ENCODE results near the gene TRIM13.

DNA sequence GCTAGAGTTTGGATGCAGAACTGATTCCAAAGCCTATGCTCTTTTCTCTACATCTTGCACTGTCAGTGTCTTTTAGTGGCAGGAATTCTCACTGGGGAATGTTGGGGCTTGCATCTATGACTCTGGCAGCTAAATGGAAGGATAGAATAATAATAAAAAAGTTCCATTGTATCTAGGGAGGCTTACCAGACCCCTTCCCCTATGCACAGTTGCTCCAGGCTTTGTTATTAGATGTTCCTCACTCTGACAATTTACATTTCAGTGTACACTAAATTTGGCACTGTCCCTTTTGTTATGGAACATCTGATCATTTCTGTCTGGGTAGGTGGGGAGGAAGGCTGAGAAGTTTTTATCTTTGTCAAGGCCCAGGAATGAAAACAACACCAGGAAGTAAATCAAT lies 3.7 kb upstream of the TRIM13 start:
- TF ChIP-seq, protein P1, sequence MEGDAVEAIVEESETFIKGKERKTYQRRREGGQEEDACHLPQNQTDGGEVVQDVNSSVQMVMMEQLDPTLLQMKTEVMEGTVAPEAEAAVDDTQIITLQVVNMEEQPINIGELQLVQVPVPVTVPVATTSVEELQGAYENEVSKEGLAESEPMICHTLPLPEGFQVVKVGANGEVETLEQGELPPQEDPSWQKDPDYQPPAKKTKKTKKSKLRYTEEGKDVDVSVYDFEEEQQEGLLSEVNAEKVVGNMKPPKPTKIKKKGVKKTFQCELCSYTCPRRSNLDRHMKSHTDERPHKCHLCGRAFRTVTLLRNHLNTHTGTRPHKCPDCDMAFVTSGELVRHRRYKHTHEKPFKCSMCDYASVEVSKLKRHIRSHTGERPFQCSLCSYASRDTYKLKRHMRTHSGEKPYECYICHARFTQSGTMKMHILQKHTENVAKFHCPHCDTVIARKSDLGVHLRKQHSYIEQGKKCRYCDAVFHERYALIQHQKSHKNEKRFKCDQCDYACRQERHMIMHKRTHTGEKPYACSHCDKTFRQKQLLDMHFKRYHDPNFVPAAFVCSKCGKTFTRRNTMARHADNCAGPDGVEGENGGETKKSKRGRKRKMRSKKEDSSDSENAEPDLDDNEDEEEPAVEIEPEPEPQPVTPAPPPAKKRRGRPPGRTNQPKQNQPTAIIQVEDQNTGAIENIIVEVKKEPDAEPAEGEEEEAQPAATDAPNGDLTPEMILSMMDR (IDR thresholded peaks at IDR 0.05) = no peak
- no peak for TF ChIP-seq POLR2AphosphoS5 (IDR thresholded peaks at IDR 0.05; ENCODE audit: low read depth, low read length)
- TF ChIP-seq, protein P2, sequence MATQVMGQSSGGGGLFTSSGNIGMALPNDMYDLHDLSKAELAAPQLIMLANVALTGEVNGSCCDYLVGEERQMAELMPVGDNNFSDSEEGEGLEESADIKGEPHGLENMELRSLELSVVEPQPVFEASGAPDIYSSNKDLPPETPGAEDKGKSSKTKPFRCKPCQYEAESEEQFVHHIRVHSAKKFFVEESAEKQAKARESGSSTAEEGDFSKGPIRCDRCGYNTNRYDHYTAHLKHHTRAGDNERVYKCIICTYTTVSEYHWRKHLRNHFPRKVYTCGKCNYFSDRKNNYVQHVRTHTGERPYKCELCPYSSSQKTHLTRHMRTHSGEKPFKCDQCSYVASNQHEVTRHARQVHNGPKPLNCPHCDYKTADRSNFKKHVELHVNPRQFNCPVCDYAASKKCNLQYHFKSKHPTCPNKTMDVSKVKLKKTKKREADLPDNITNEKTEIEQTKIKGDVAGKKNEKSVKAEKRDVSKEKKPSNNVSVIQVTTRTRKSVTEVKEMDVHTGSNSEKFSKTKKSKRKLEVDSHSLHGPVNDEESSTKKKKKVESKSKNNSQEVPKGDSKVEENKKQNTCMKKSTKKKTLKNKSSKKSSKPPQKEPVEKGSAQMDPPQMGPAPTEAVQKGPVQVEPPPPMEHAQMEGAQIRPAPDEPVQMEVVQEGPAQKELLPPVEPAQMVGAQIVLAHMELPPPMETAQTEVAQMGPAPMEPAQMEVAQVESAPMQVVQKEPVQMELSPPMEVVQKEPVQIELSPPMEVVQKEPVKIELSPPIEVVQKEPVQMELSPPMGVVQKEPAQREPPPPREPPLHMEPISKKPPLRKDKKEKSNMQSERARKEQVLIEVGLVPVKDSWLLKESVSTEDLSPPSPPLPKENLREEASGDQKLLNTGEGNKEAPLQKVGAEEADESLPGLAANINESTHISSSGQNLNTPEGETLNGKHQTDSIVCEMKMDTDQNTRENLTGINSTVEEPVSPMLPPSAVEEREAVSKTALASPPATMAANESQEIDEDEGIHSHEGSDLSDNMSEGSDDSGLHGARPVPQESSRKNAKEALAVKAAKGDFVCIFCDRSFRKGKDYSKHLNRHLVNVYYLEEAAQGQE (IDR thresholded peaks at IDR 0.05; ENCODE audit: insufficient read depth in 1 of 2, low read depth in 2 of 2, low read length in 1 of 2) = no peak

Data from Panc1 (cell line).